IPS-15b (cell line): ENCODE data around the gene PRLH.

Experiments used
- H3K27me3 ChIP-seq: one replicate; pipeline ENCODE4 v1.6.1; 2013; ENCODE audit warnings: low read length; ENCODE audit not compliant: control insufficient read depth, insufficient read depth
- H3K36me3 ChIP-seq: one replicate; pipeline ENCODE4 v1.6.1; 2013; ENCODE audit warnings: low read length; ENCODE audit not compliant: control insufficient read depth, insufficient read depth
- H3K4me1 ChIP-seq: one replicate; pipeline ENCODE4 v1.6.1; 2013; ENCODE audit warnings: mild to moderate bottlenecking, low read length; ENCODE audit not compliant: control insufficient read depth, insufficient read depth
- H3K4me3 ChIP-seq: one replicate; pipeline ENCODE4 v1.5.1; 2013; ENCODE audit warnings: low read depth, low read length
- H3K9ac ChIP-seq: one replicate; pipeline ENCODE4 v1.6.1; 2013; ENCODE audit warnings: low read depth, mild to moderate bottlenecking, low read length
- H3K9me3 ChIP-seq: one replicate; pipeline ENCODE4 v1.6.1; 2013; ENCODE audit warnings: mild to moderate bottlenecking, low read length; ENCODE audit not compliant: control insufficient read depth, insufficient read depth

PRLH gene

GRCh38 chr2:237555560-237555959, 10.8 kb upstream of the PRLH start:
- no peak overlapping the region for H3K4me3 ChIP-seq
- H3K9me3 ChIP-seq: peaks cover 3% of the 10 kb centered on the region
- no peaks in the 10 kb centered on the region for H3K27me3 ChIP-seq
- no peak overlapping the region for H3K9ac ChIP-seq
- H3K36me3 ChIP-seq: peaks cover 2% of the 10 kb centered on the region
- no peaks in the 10 kb centered on the region for H3K4me1 ChIP-seq

- H3K36me3 ChIP-seq: peaks cover 2% of the 10 kb centered on the region
- no peaks in the 10 kb centered on the region for H3K27me3 ChIP-seq
- peaks cover 3% of the 10 kb centered on the region for H3K9me3 ChIP-seq
- H3K4me1 ChIP-seq: no peaks in the 10 kb centered on the region
- H3K9ac ChIP-seq: no peak overlapping the region
- H3K4me3 ChIP-seq: no peak overlapping the region
These were observed 9.4 kb upstream of the PRLH start for GRCh38 chr2:237556773-237557632.

- Histone ChIP-seq H3K27me3 (no peaks in the 10 kb centered on the region), H3K9me3 (peaks cover 3% of the 10 kb centered on the region), H3K36me3 (peaks cover 2% of the 10 kb centered on the region), H3K9ac (no peak overlapping the region), H3K4me1 (no peaks in the 10 kb centered on the region), H3K4me3 (no peak overlapping the region)
These were observed 8.8 kb upstream of the PRLH start for GRCh38 chr2:237557633-237558015.

GRCh38 chr2:237558961-237559641, 7.3 kb upstream of the PRLH start:
- Histone ChIP-seq H3K36me3 (no peaks in the 10 kb centered on the region), H3K9ac (no peak overlapping the region), H3K27me3 (no peaks in the 10 kb centered on the region)

DNA sequence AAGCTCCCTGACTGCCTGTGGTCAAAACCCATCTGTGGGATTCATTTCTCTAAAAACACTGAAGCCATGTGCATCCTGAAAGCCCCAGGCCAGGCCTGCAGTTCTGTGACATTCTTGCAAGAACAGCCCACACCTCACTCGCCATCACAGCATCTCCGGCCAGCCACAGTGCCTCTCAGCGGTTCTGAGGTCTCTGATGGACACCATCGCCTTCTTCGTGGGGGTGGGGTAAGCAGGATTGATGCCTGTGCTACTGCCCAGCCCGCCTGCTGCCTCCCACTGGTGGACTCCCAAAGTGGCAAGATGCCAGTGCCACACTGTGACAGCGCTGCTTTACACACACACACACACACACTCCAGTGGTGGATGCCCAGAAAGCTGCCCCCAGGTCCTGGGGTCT, 5.2 kb upstream of the PRLH start:
- H3K9ac ChIP-seq: no peak overlapping the region
- no peak overlapping the region for H3K4me3 ChIP-seq
- no peaks in the 10 kb centered on the region for H3K27me3 ChIP-seq
- H3K4me1 ChIP-seq: no peaks in the 10 kb centered on the region
- H3K36me3 ChIP-seq: no peaks in the 10 kb centered on the region
- H3K9me3 ChIP-seq: no peaks in the 10 kb centered on the region

More at GRCh38 chr2:237558961-237559641, 7.3 kb upstream of the PRLH start:
- no peak overlapping the region for H3K4me3 ChIP-seq
- H3K4me1 ChIP-seq: no peaks in the 10 kb centered on the region
- no peaks in the 10 kb centered on the region for H3K9me3 ChIP-seq

DNA sequence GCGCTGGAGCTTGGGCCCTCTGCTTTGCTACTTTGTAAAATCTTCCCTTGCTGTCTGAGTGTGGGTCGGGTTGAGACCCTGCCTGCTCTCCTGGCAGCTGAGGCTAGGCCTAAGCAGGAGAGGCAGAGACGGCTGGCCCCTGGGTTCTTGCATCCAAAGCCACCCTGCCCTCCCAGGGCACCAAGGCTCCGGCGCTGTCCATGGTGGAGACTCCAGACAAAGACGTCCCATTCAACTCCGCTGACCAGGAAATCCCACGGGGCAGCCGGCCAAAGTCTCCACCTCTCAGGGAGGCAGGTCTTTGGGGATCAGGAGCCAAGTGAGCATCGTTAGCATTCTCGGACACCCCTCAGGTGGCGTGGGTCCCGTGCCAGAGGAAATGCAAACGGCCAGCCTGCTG, 2.6 kb upstream of the PRLH start:
- Histone ChIP-seq H3K9ac (no peak overlapping the region), H3K27me3 (no peaks in the 10 kb centered on the region), H3K4me3 (no peak overlapping the region), H3K36me3 (no peaks in the 10 kb centered on the region), H3K4me1 (no peaks in the 10 kb centered on the region), H3K9me3 (no peaks in the 10 kb centered on the region)

DNA sequence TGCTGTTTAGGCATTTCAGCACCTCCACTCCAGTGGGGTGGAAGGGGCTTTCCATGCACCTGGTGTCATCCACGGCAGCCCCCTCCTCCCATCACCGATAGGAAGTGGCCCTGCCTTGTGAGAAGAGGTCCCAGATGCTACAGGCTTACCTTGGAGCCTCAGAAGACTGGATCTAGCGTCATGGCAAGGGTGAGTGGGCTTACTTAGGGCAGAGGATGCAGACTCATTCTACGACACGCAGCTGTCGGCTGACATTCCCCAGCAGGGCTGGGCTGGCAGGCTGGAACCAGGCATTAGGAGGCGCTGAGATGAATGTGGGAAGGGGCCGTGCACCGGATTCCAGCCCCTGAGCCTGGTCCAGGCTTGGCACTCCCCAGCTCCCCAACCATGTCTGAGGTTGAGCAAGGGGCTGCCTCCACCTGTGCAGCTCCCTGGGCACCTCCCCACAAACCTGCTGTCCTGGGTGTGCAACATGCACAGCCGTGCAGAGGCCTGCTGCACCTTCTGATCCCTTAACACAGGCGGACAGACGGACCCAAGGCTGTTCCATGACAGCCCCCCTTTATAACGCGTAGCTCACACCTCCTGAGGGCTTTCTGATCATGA, 1.7 kb upstream of the PRLH start:
- no peaks in the 10 kb centered on the region for H3K36me3 ChIP-seq
- H3K27me3 ChIP-seq: no peaks in the 10 kb centered on the region
- H3K4me1 ChIP-seq: no peaks in the 10 kb centered on the region
- no peaks in the 10 kb centered on the region for H3K9me3 ChIP-seq
- H3K9ac ChIP-seq: no peak overlapping the region
- H3K4me3 ChIP-seq: no peak overlapping the region

- no peaks in the 10 kb centered on the region for H3K4me1 ChIP-seq
- H3K9ac ChIP-seq: no peak overlapping the region
- no peak overlapping the region for H3K4me3 ChIP-seq
- H3K9me3 ChIP-seq: no peaks in the 10 kb centered on the region
- H3K27me3 ChIP-seq: no peaks in the 10 kb centered on the region
- H3K36me3 ChIP-seq: no peaks in the 10 kb centered on the region
These were observed 400 bp upstream of the PRLH start for GRCh38 chr2:237565974-237566373.

- Histone ChIP-seq H3K36me3 (no peaks in the 10 kb centered on the region), H3K9ac (no peak overlapping the region), H3K4me1 (peaks cover 6% of the 10 kb centered on the region), H3K27me3 (no peaks in the 10 kb centered on the region), H3K4me3 (no peak overlapping the region), H3K9me3 (no peaks in the 10 kb centered on the region)
These were observed 1.1 kb downstream of the PRLH start for GRCh38 chr2:237567276-237568029.

DNA sequence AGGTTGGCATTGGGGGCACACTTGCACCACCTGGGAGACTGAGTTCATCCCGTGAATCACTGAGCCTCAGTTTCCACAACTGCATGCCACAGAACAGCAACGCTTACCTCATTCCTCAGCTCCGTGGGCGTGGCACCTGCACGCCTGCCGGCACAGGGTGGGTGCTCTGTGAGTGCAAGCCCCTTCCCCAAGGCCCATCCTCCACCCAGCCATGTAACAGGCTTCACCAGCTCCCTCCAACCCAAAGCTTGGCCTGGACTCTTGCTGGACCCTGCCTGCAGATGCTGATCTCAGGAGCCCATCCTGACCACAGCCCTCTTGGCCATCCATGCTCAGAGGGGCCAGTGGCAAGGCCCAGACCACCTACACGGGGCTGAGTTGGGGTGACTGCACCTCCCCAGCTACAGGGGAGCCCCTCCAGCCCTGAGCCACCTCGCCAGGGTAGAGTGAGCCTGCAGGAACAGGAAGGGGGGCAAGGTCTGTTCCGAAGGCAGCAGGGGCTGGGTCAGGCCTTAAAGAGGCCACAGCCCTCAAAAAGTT, 1.8 kb downstream of the PRLH start:
- H3K9me3 ChIP-seq: no peaks in the 10 kb centered on the region
- H3K4me1 ChIP-seq: peaks cover 8% of the 10 kb centered on the region

DNA sequence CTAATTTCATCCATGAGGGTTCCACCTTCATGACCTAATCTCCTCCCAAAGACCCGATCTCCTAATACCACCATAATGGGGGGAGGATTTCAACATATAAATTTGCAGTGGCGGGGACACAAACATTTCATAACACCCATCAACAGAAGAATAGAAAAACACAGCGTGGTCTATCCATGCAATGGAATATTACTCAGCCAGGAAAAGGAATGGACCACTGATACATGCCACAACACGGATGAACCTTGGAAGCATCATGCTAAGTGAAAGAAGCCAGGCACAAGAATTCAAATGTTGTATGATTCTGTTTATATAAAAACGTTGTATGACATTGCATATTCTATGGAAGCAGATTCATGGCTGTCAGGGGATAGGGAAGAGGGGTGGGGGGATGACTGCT, 2.7 kb downstream of the PRLH start:
- no peaks in the 10 kb centered on the region for H3K9me3 ChIP-seq
- H3K4me1 ChIP-seq: peaks cover 8% of the 10 kb centered on the region
- H3K4me3 ChIP-seq: no peak overlapping the region
- H3K9ac ChIP-seq: no peak overlapping the region
- H3K27me3 ChIP-seq: no peaks in the 10 kb centered on the region
- H3K36me3 ChIP-seq: no peaks in the 10 kb centered on the region

More for the DNA sequence above, 1.8 kb downstream of the PRLH start:
- H3K9ac ChIP-seq: no peak overlapping the region
- H3K27me3 ChIP-seq: no peaks in the 10 kb centered on the region
- no peaks in the 10 kb centered on the region for H3K36me3 ChIP-seq
- H3K4me3 ChIP-seq: no peak overlapping the region
